WTC11 (cell line): ENCODE data around the gene SPTLC1.
"Not testable (repeated sequence)": the region's sequence is repeated elsewhere in the genome, so short reads cannot be mapped to it uniquely, and the experiment has no call there.

Experiments
- MXD4 ChIP-seq: fragments of 250-450 bp; sonication (Bioruptor Pico); IDR thresholded peaks from 2 replicates; pipeline ENCODE4 v1.8.0; 2021; ENCODE audit warnings: mild to moderate bottlenecking, moderate library complexity, borderline replicate concordance
- RORB ChIP-seq: fragments of 250-450 bp; sonication (Bioruptor Pico); IDR thresholded peaks from 2 replicates; pipeline ENCODE4 v1.9.0; 2021; ENCODE audit warnings: mild to moderate bottlenecking
- TEAD4 ChIP-seq: sonication (generic); formaldehyde crosslinking; IDR thresholded peaks from 2 replicates; pipeline ENCODE4 v1.8.0; 2022; ENCODE audit warnings: mild to moderate bottlenecking, missing genetic modification reagents
- TP53 ChIP-seq: sonication (generic); formaldehyde crosslinking; IDR thresholded peaks from 2 replicates; pipeline ENCODE4 v1.8.1; 2023; ENCODE audit warnings: mild to moderate bottlenecking, missing genetic modification reagents
- TF ChIP-seq, protein P1 (sequence below): sonication (generic); formaldehyde crosslinking; IDR thresholded peaks from 2 replicates; pipeline ENCODE4 v1.8.1; 2022; ENCODE audit warnings: missing genetic modification reagents, borderline replicate concordance
- TF ChIP-seq, protein P2 (sequence below): sonication (generic); formaldehyde crosslinking; IDR thresholded peaks from 2 replicates; pipeline ENCODE4 v1.8.1; 2023; ENCODE audit warnings: mild to moderate bottlenecking, missing genetic modification reagents, borderline replicate concordance
- TF ChIP-seq, protein P3 (sequence below): fragments of 200-600 bp; IDR thresholded peaks from 2 replicates; pipeline ENCODE4 v1.8.0; 2022; ENCODE audit warnings: antibody characterized with exemption
- TF ChIP-seq, protein P4 (sequence below): sonication (generic); formaldehyde crosslinking; conservative IDR thresholded peaks from 2 replicates; pipeline ENCODE4 v1.8.1; 2023; ENCODE audit warnings: mild to moderate bottlenecking, low read depth, missing genetic modification reagents, moderate library complexity

DNA sequence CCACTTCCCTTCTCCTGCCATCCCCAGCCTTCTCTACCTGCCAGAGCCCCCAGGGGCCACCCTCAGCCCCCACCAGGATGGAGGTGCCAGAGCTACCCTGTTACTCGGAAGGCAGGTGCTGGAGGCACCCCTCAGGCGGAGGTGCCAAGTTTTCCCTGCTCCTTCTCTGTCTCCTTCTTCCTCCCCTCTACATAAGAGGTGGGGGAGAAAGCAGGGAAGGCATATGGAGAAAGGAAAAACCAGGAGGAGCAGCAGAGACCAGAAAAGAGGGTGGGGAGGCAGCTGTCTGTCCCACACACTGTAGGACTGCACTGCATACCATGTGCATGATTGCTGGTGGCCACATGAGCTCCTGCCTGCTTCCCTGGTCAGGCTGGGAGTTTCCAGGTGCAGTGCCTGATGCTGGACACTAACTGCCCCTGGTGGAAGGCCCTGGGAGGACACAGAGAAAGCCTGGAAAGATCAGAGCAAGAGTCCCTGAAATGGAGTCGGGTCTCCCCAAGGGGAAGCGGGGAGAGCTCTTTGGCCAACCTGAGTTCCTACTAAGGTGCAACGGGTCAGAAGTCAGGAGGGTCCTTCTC lies 23.8 kb upstream of the SPTLC1 start:
- TF ChIP-seq, protein P1, sequence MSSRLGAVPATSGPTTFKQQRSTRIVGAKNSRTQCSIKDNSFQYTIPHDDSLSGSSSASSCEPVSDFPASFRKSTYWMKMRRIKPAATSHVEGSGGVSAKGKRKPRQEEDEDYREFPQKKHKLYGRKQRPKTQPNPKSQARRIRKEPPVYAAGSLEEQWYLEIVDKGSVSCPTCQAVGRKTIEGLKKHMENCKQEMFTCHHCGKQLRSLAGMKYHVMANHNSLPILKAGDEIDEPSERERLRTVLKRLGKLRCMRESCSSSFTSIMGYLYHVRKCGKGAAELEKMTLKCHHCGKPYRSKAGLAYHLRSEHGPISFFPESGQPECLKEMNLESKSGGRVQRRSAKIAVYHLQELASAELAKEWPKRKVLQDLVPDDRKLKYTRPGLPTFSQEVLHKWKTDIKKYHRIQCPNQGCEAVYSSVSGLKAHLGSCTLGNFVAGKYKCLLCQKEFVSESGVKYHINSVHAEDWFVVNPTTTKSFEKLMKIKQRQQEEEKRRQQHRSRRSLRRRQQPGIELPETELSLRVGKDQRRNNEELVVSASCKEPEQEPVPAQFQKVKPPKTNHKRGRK (CRISPR knock-in tag), result not testable (repeated sequence)
- TF ChIP-seq, protein P2, sequence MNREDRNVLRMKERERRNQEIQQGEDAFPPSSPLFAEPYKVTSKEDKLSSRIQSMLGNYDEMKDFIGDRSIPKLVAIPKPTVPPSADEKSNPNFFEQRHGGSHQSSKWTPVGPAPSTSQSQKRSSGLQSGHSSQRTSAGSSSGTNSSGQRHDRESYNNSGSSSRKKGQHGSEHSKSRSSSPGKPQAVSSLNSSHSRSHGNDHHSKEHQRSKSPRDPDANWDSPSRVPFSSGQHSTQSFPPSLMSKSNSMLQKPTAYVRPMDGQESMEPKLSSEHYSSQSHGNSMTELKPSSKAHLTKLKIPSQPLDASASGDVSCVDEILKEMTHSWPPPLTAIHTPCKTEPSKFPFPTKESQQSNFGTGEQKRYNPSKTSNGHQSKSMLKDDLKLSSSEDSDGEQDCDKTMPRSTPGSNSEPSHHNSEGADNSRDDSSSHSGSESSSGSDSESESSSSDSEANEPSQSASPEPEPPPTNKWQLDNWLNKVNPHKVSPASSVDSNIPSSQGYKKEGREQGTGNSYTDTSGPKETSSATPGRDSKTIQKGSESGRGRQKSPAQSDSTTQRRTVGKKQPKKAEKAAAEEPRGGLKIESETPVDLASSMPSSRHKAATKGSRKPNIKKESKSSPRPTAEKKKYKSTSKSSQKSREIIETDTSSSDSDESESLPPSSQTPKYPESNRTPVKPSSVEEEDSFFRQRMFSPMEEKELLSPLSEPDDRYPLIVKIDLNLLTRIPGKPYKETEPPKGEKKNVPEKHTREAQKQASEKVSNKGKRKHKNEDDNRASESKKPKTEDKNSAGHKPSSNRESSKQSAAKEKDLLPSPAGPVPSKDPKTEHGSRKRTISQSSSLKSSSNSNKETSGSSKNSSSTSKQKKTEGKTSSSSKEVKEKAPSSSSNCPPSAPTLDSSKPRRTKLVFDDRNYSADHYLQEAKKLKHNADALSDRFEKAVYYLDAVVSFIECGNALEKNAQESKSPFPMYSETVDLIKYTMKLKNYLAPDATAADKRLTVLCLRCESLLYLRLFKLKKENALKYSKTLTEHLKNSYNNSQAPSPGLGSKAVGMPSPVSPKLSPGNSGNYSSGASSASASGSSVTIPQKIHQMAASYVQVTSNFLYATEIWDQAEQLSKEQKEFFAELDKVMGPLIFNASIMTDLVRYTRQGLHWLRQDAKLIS (CRISPR knock-in tag), result not testable (repeated sequence)
- not testable (repeated sequence) for TF ChIP-seq TEAD4; TP53 (CRISPR knock-in tag); RORB; MXD4 (CRISPR knock-in tag)
- TF ChIP-seq, protein P3, sequence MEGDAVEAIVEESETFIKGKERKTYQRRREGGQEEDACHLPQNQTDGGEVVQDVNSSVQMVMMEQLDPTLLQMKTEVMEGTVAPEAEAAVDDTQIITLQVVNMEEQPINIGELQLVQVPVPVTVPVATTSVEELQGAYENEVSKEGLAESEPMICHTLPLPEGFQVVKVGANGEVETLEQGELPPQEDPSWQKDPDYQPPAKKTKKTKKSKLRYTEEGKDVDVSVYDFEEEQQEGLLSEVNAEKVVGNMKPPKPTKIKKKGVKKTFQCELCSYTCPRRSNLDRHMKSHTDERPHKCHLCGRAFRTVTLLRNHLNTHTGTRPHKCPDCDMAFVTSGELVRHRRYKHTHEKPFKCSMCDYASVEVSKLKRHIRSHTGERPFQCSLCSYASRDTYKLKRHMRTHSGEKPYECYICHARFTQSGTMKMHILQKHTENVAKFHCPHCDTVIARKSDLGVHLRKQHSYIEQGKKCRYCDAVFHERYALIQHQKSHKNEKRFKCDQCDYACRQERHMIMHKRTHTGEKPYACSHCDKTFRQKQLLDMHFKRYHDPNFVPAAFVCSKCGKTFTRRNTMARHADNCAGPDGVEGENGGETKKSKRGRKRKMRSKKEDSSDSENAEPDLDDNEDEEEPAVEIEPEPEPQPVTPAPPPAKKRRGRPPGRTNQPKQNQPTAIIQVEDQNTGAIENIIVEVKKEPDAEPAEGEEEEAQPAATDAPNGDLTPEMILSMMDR, result not testable (repeated sequence)
- TF ChIP-seq, protein P4, sequence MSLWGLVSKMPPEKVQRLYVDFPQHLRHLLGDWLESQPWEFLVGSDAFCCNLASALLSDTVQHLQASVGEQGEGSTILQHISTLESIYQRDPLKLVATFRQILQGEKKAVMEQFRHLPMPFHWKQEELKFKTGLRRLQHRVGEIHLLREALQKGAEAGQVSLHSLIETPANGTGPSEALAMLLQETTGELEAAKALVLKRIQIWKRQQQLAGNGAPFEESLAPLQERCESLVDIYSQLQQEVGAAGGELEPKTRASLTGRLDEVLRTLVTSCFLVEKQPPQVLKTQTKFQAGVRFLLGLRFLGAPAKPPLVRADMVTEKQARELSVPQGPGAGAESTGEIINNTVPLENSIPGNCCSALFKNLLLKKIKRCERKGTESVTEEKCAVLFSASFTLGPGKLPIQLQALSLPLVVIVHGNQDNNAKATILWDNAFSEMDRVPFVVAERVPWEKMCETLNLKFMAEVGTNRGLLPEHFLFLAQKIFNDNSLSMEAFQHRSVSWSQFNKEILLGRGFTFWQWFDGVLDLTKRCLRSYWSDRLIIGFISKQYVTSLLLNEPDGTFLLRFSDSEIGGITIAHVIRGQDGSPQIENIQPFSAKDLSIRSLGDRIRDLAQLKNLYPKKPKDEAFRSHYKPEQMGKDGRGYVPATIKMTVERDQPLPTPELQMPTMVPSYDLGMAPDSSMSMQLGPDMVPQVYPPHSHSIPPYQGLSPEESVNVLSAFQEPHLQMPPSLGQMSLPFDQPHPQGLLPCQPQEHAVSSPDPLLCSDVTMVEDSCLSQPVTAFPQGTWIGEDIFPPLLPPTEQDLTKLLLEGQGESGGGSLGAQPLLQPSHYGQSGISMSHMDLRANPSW, result not testable (repeated sequence)
